Mucosa of rectum (tissue), 2 donors: ENCODE measurements around the gene TMEM178A.
"Not testable (repeated sequence)": the region's sequence is repeated elsewhere in the genome, so short reads cannot be mapped to it uniquely, and the experiment has no call there.

Source experiments
- H3K27ac ChIP-seq, 2 donors: one replicate each; pipeline ENCODE4 v1.7.0; 2013; ENCODE audit warnings: inconsistent platforms in 2 of 2, low read depth in 2 of 2, low read length in 2 of 2
- H3K27me3 ChIP-seq, 2 donors: one replicate each; pipeline ENCODE4 v1.7.0; 2013; ENCODE audit warnings: low read length in 2 of 2; ENCODE audit not compliant: control insufficient read depth in 2 of 2, insufficient read depth in 2 of 2
- H3K36me3 ChIP-seq, 2 donors: one replicate each; pipeline ENCODE4 v1.7.0; 2013; ENCODE audit warnings: low read length in 2 of 2; ENCODE audit not compliant: control insufficient read depth in 2 of 2, insufficient read depth in 2 of 2
- H3K4me1 ChIP-seq, 2 donors: one replicate each; pipeline ENCODE4 v1.7.0; 2013; ENCODE audit warnings: low read length in 2 of 2, mild to moderate bottlenecking in 1 of 2; ENCODE audit not compliant: control insufficient read depth in 2 of 2, insufficient read depth in 2 of 2
- H3K4me3 ChIP-seq, 2 donors: one replicate each; pipeline ENCODE4 v1.7.0; 2013; ENCODE audit warnings: low read length in 2 of 2
- H3K9ac ChIP-seq, 2 donors: one replicate each; pipeline ENCODE4 v1.7.0; 2013; ENCODE audit warnings: low read length in 2 of 2, low read depth in 1 of 2, mild to moderate bottlenecking in 1 of 2
- H3K9me3 ChIP-seq, 2 donors: one replicate each; pipeline ENCODE4 v1.7.0; 2013; ENCODE audit warnings: low read length in 2 of 2; ENCODE audit not compliant: control insufficient read depth in 2 of 2
- donor health status: healthy.
- donor health status: Normal muscosa, but diverticular disease.

Gene TMEM178A

GRCh38 chr2:39665811-39666490 lies at the start of gene TMEM178A:
Gene TMEM178A (plus strand): TSS chr2:39665917. CDS start chr2:39665975, 58 bp downstream.
- Histone ChIP-seq H3K4me3 (peak within 1 kb of the TSS; percentile 19 to 46), H3K9me3 (no peaks in the 10 kb centered on the region), H3K36me3 (no peaks in the 10 kb centered on the region), H3K4me1 (no peaks in the 10 kb centered on the region), H3K9ac (no peak within 1 kb of the TSS), H3K27me3 (peaks cover 25 to 41% of the 10 kb centered on the region in 2 donors), H3K27ac (no peak within 1 kb of the TSS)

DNA sequence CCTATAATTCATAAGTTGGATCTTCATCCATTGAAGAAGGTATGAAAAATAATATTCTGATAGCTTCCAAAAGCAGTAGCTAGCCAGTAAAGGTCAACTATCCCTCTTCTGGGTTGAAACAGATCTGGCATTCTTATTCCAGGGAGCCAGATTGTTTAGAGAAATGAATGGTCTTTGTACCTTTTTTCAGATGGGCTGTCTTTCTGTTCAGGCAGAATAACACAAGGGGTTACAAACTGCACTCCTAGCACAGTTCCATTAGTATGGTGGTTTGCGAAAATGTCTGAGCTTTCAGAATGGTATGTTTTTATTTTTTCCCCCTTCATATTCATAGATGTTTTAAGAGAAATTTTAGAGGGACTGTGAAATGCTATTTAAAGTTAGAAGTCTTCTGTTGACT lies 47.5 kb upstream of the TMEM178A start:
- no peaks in the 10 kb centered on the region for H3K9me3 ChIP-seq
- no peaks in the 10 kb centered on the region for H3K36me3 ChIP-seq
- H3K27me3 ChIP-seq, result no peaks in the 10 kb centered on the region
- no peak overlapping the region for H3K4me3 ChIP-seq
- no peak overlapping the region for H3K9ac ChIP-seq
- H3K4me1 ChIP-seq, result no peaks in the 10 kb centered on the region
- H3K27ac ChIP-seq, result no peak overlapping the region

GRCh38 chr2:39618736-39619135 lies 47.0 kb upstream of the TMEM178A start:
- no peaks in the 10 kb centered on the region for H3K36me3 ChIP-seq
- H3K4me3 ChIP-seq, result no peak overlapping the region
- H3K9ac ChIP-seq, result no peak overlapping the region
- H3K27me3 ChIP-seq, result no peaks in the 10 kb centered on the region
- H3K27ac ChIP-seq, result no peak overlapping the region
- H3K9me3 ChIP-seq, result no peaks in the 10 kb centered on the region
- H3K4me1 ChIP-seq, result no peaks in the 10 kb centered on the region

- no peaks in the 10 kb centered on the region for H3K27me3 ChIP-seq
- H3K4me1 ChIP-seq, result no peaks in the 10 kb centered on the region
- no peak overlapping the region for H3K4me3 ChIP-seq
- no peak overlapping the region for H3K9ac ChIP-seq
- no peaks in the 10 kb centered on the region for H3K36me3 ChIP-seq
- H3K9me3 ChIP-seq, result no peaks in the 10 kb centered on the region
- H3K27ac ChIP-seq, result no peak overlapping the region
Observed at GRCh38 chr2:39620067-39620466, 45.6 kb upstream of the TMEM178A start.

DNA sequence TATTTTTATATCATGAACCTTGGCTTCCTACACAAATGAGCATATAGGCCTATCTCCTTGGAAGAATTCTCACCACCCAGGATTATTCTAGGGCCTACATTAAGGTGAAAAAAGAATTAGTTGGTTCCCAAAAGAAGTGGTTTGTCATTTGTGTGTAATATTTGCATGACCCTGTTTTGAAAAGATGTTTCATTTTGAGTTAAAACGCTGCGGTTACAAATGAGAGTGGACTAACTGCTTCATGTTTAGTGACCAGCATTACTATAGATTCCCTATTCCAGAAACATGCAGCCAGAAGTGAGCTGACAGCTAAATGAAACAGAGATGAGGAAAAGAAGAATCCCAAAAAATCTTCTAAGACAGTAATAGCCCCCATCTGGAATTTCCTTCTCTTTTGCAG lies 44.1 kb upstream of the TMEM178A start:
- H3K9ac ChIP-seq, result no peak overlapping the region
- no peaks in the 10 kb centered on the region for H3K9me3 ChIP-seq
- no peaks in the 10 kb centered on the region for H3K36me3 ChIP-seq
- no peaks in the 10 kb centered on the region for H3K27me3 ChIP-seq
- H3K27ac ChIP-seq, result no peak overlapping the region
- H3K4me3 ChIP-seq, result no peak overlapping the region
- no peaks in the 10 kb centered on the region for H3K4me1 ChIP-seq

DNA sequence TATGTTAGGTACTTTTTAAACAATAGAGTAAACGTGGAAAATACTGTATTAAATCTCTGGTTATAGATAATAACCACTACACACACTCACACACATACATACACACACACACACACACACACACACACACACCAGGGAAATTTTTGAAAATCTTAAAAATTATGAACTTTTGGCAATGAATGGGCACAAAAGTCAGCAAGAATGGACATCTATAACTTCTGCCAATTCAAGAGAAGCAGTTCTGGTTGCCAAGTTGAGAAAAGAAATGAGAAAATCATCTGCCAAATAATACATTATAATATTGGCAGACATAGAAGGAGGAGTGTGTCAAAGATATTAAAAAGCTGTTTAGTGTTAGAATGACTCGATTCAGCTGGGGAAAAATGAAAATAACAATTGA lies 42.9 kb upstream of the TMEM178A start:
- H3K4me3 ChIP-seq, result no peak overlapping the region

GRCh38 chr2:39623917-39624316 lies 41.8 kb upstream of the TMEM178A start:
- no peak overlapping the region for H3K27ac ChIP-seq
- no peak overlapping the region for H3K9ac ChIP-seq

More for the DNA sequence above, 42.9 kb upstream of the TMEM178A start:
- Histone ChIP-seq H3K9me3 (no peaks in the 10 kb centered on the region), H3K27me3 (no peaks in the 10 kb centered on the region), H3K27ac (no peak overlapping the region), H3K4me1 (no peaks in the 10 kb centered on the region), H3K9ac (no peak overlapping the region), H3K36me3 (no peaks in the 10 kb centered on the region)

GRCh38 chr2:39625193-39625926 lies 40.4 kb upstream of the TMEM178A start:
- H3K27me3 ChIP-seq, result no peaks in the 10 kb centered on the region
- H3K27ac ChIP-seq, result no peak overlapping the region
- no peaks in the 10 kb centered on the region for H3K36me3 ChIP-seq
- H3K4me3 ChIP-seq, result no peak overlapping the region
- no peak overlapping the region for H3K9ac ChIP-seq
- no peaks in the 10 kb centered on the region for H3K4me1 ChIP-seq
- H3K9me3 ChIP-seq, result no peaks in the 10 kb centered on the region

More at GRCh38 chr2:39623917-39624316, 41.8 kb upstream of the TMEM178A start:
- Histone ChIP-seq H3K4me1 (no peaks in the 10 kb centered on the region), H3K9me3 (no peaks in the 10 kb centered on the region), H3K36me3 (no peaks in the 10 kb centered on the region), H3K27me3 (no peaks in the 10 kb centered on the region), H3K4me3 (no peak overlapping the region)

DNA sequence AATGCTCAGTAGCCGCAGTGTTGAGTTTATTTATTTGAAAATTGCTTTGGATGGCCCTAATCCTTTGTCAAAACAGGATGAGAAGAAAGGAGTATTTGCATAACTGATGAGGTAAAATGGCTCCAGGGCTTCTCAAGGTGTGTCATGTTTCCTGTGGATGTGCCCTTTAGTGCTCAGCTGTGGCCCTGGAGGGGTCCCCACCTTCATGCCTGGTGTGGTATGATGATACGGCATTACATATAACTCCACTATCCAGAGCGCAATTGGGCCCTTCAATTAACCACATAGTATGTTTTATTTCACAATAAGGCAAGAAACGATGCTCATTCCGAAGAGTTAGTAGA lies 39.8 kb upstream of the TMEM178A start:
- Histone ChIP-seq H3K9ac (no peak overlapping the region), H3K27me3 (no peaks in the 10 kb centered on the region), H3K4me1 (no peaks in the 10 kb centered on the region), H3K36me3 (no peaks in the 10 kb centered on the region), H3K9me3 (no peaks in the 10 kb centered on the region), H3K4me3 (no peak overlapping the region), H3K27ac (no peak overlapping the region)

- not testable (repeated sequence) for H3K9me3 ChIP-seq, H3K9ac ChIP-seq, H3K36me3 ChIP-seq, H3K27ac ChIP-seq, H3K4me1 ChIP-seq, H3K4me3 ChIP-seq, H3K27me3 ChIP-seq
Observed at GRCh38 chr2:39628346-39628745, 37.4 kb upstream of the TMEM178A start.
